ENCODE data around the gene GPS1.

The GPS1 gene

DNA sequence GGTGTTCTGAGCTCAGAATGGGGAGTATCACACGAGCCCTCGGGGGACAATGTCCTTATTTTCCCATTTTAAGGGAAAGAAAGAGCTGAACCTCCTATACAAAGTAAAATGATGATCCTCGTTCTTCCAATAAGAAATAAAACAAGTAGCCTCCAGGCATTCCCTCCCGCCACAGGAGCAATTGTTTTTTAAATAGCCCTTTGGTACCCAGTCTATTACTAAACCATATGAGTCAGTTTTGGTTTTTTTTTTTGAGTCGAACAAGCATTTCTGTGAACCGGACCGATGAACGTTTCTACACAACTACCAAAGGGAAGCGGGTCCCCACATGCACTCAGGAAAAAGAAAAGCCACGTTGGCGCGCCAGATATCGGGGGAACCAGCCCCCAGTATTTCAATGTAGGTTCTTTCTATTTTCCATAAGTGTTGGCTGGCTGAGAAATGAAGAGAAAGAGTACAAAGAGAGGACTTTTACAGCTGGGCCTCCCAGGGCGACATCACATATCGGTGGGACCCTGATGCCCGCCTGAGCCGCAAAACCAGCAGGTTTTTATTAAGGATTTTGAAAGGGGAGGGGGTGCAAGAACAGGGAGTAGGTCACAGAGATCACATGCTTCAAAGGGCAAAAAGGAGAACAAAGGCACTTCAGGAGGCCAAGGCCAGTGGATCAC lies 10.4 kb upstream of the GPS1 start:
- no peaks in the 10 kb centered on the region for H4K20me1 ChIP-seq (ENCODE audit: insufficient read depth, low read length)

DNA sequence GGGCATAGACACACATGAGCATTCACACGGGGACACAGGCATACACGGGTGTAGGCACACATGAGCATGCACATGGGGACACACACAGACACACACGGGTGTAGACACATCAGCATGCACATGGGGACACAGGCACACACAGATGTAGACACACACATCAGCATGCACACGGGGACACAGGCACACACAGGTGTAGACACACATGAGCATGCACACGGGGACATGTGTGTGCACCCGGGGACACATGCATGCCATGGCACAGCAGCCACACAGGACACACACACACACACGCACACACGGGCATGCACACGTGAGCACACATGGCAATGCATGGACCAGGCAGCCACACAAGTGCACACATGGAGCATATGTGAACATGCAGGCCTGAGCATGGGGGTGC lies 9.0 kb upstream of the GPS1 start:
- Histone ChIP-seq H3K9me2 (ENCODE audit: low read depth, low read length) (no peaks in the 10 kb centered on the region), H3K27ac (ENCODE audit: low read depth, low read length, poor library complexity, severe bottlenecking) (no peak overlapping the region), H3K36me3 (ENCODE audit: insufficient read depth, low read length) (no peaks in the 10 kb centered on the region), H3K4me2 (ENCODE audit: low read length) (no peak overlapping the region), H3K79me2 (ENCODE audit: insufficient read depth, low read length) (no peaks in the 10 kb centered on the region), H3F3A (ENCODE audit: insufficient read depth, low read length) (no peaks in the 10 kb centered on the region), H4K20me1 (ENCODE audit: insufficient read depth, low read length) (no peaks in the 10 kb centered on the region), H2AFZ (ENCODE audit: low read length) (no peak overlapping the region), H3K9ac (ENCODE audit: low read length) (no peak overlapping the region), H3K27me3 (ENCODE audit: insufficient read depth, low read length) (no peaks in the 10 kb centered on the region), H3K9me3 (ENCODE audit: low read length) (no peaks in the 10 kb centered on the region), H3K4me3 (ENCODE audit: low read depth, low read length, poor library complexity, severe bottlenecking) (no peak overlapping the region), H3K4me1 (ENCODE audit: insufficient read depth, low read length, severe bottlenecking) (peaks cover 5% of the 10 kb centered on the region)
- TF ChIP-seq, protein P1, sequence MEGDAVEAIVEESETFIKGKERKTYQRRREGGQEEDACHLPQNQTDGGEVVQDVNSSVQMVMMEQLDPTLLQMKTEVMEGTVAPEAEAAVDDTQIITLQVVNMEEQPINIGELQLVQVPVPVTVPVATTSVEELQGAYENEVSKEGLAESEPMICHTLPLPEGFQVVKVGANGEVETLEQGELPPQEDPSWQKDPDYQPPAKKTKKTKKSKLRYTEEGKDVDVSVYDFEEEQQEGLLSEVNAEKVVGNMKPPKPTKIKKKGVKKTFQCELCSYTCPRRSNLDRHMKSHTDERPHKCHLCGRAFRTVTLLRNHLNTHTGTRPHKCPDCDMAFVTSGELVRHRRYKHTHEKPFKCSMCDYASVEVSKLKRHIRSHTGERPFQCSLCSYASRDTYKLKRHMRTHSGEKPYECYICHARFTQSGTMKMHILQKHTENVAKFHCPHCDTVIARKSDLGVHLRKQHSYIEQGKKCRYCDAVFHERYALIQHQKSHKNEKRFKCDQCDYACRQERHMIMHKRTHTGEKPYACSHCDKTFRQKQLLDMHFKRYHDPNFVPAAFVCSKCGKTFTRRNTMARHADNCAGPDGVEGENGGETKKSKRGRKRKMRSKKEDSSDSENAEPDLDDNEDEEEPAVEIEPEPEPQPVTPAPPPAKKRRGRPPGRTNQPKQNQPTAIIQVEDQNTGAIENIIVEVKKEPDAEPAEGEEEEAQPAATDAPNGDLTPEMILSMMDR (IDR thresholded peaks at IDR 0.05; ENCODE audit: low read length): no peak
- no peak for TF ChIP-seq EZH2 (IDR thresholded peaks at IDR 0.05; ENCODE audit: borderline replicate concordance, low read length)

More for the DNA sequence above, 10.4 kb upstream of the GPS1 start:
- H3K9me3 ChIP-seq (ENCODE audit: low read length): no peaks in the 10 kb centered on the region
- 0 out of 2 replicates have a peak, but pooled peaks cover 4% of the 10 kb centered on the region for H3K36me3 ChIP-seq (ENCODE audit: insufficient read depth, low read length)
- H3K4me2 ChIP-seq (ENCODE audit: low read length): no peak overlapping the region
- no peaks in the 10 kb centered on the region for H3K79me2 ChIP-seq (ENCODE audit: insufficient read depth, low read length)
- H3K4me1 ChIP-seq (ENCODE audit: insufficient read depth, low read length, severe bottlenecking): peaks cover 12% of the 10 kb centered on the region
- no peak overlapping the region for H3K9ac ChIP-seq (ENCODE audit: low read length)
- H3K27me3 ChIP-seq (ENCODE audit: insufficient read depth, low read length): no peaks in the 10 kb centered on the region
- no peaks in the 10 kb centered on the region for H3K9me2 ChIP-seq (ENCODE audit: low read depth, low read length)
- H2AFZ ChIP-seq (ENCODE audit: low read length): no peak overlapping the region
- H3K4me3 ChIP-seq (ENCODE audit: low read depth, low read length, poor library complexity, severe bottlenecking): no peak overlapping the region
- TF ChIP-seq, protein P1 (IDR thresholded peaks at IDR 0.05; ENCODE audit: low read length): no peak
- no peak for TF ChIP-seq EZH2 (IDR thresholded peaks at IDR 0.05; ENCODE audit: borderline replicate concordance, low read length)
- H3K27ac ChIP-seq (ENCODE audit: low read depth, low read length, poor library complexity, severe bottlenecking): no peak overlapping the region
- no peaks in the 10 kb centered on the region for H3F3A ChIP-seq (ENCODE audit: insufficient read depth, low read length)

GRCh38 chr17:82043507-82043906 lies 8.2 kb upstream of the GPS1 start:
- H3K9ac ChIP-seq (ENCODE audit: low read length): no peak overlapping the region
- no peaks in the 10 kb centered on the region for H3K36me3 ChIP-seq (ENCODE audit: insufficient read depth, low read length)
- no peaks in the 10 kb centered on the region for H3F3A ChIP-seq (ENCODE audit: insufficient read depth, low read length)
- no peaks in the 10 kb centered on the region for H3K4me1 ChIP-seq (ENCODE audit: insufficient read depth, low read length, severe bottlenecking)
- no peak overlapping the region for H3K27ac ChIP-seq (ENCODE audit: low read depth, low read length, poor library complexity, severe bottlenecking)
- no peaks in the 10 kb centered on the region for H3K27me3 ChIP-seq (ENCODE audit: insufficient read depth, low read length)
- no peak overlapping the region for H3K4me2 ChIP-seq (ENCODE audit: low read length)
- no peak overlapping the region for H2AFZ ChIP-seq (ENCODE audit: low read length)
- H3K4me3 ChIP-seq (ENCODE audit: low read depth, low read length, poor library complexity, severe bottlenecking): no peak overlapping the region
- no peaks in the 10 kb centered on the region for H4K20me1 ChIP-seq (ENCODE audit: insufficient read depth, low read length)
- H3K79me2 ChIP-seq (ENCODE audit: insufficient read depth, low read length): no peaks in the 10 kb centered on the region
- no peaks in the 10 kb centered on the region for H3K9me3 ChIP-seq (ENCODE audit: low read length)
- H3K9me2 ChIP-seq (ENCODE audit: low read depth, low read length): no peaks in the 10 kb centered on the region
- TF ChIP-seq, protein P1 (IDR thresholded peaks at IDR 0.05; ENCODE audit: low read length): no peak
- TF ChIP-seq EZH2 (IDR thresholded peaks at IDR 0.05; ENCODE audit: borderline replicate concordance, low read length): no peak
